ENCODE results near the gene NXN.
"Not testable (repeated sequence)": the region's sequence is repeated elsewhere in the genome, so short reads cannot be mapped to it uniquely, and the experiment has no call there.

Gene NXN

GRCh38 chr17:855569-855968 lies 124.0 kb downstream of the NXN start:
- DNase-seq: no peak

GRCh38 chr17:852850-853249 lies 126.7 kb downstream of the NXN start:
- DNase-seq: not testable (repeated sequence)

GRCh38 chr17:852349-852748 lies 127.2 kb downstream of the NXN start:
- no peak for DNase-seq

- DNase-seq: no peak
Measured at GRCh38 chr17:851924-852323, 127.7 kb downstream of the NXN start.

GRCh38 chr17:850851-851763 lies 128.5 kb downstream of the NXN start:
- DNase-seq: peak; percentile 63

GRCh38 chr17:850086-850850 lies 129.3 kb downstream of the NXN start:
- no peak for DNase-seq

- DNase-seq: peak; percentile 48
Measured at GRCh38 chr17:848402-848801, 131.2 kb downstream of the NXN start.

GRCh38 chr17:846901-847843 lies 132.4 kb downstream of the NXN start:
- DNase-seq: peak; percentile 76

- no peak for DNase-seq
Measured at GRCh38 chr17:841313-841712, 138.3 kb downstream of the NXN start.

- DNase-seq: no peak
Measured at GRCh38 chr17:838486-838885, 141.1 kb downstream of the NXN start.

GRCh38 chr17:836151-836550 lies 143.4 kb downstream of the NXN start:
- peak; percentile 64 for DNase-seq

- DNase-seq: not testable (repeated sequence)
Measured at GRCh38 chr17:835721-836120, 143.9 kb downstream of the NXN start.

GRCh38 chr17:835263-835662 lies 144.3 kb downstream of the NXN start:
- DNase-seq: peak; percentile 70

- no peak for DNase-seq
Measured at GRCh38 chr17:834136-834535, 145.4 kb downstream of the NXN start.

GRCh38 chr17:830950-831349 lies 148.6 kb downstream of the NXN start:
- no peak for DNase-seq

GRCh38 chr17:830381-830780 lies 149.2 kb downstream of the NXN start:
- DNase-seq: no peak

GRCh38 chr17:829614-830013 lies 150.0 kb downstream of the NXN start:
- not testable (repeated sequence) for DNase-seq

GRCh38 chr17:828761-829160 lies 150.8 kb downstream of the NXN start:
- no peak for DNase-seq

GRCh38 chr17:826778-827177 lies 152.8 kb downstream of the NXN start:
- DNase-seq: no peak

GRCh38 chr17:825216-825615 lies 154.4 kb downstream of the NXN start:
- DNase-seq: no peak

GRCh38 chr17:824378-824777 lies 155.2 kb downstream of the NXN start:
- DNase-seq: no peak

- DNase-seq: no peak
Measured at GRCh38 chr17:823501-823902, 156.1 kb downstream of the NXN start.

GRCh38 chr17:819251-819650 lies 160.3 kb downstream of the NXN start:
- DNase-seq: no peak
